Measurements from ENCODE around the gene GAS2L3.
A peak's percentile ranks its signal among the peaks of the same experiment; 100 is the strongest.

The GAS2L3 gene

GRCh38 chr12:100567945-100568344, 5.5 kb upstream of the GAS2L3 start:
- no peak for DNase-seq (ENCODE audit: low read depth in 1 of 2, low spot score in 1 of 2)
- H3K4me3 ChIP-seq (replicated peaks; ENCODE audit: insufficient read depth, low read length): no peak overlapping the region
- no peak overlapping the region for H3K27ac ChIP-seq (replicated peaks)
- H3K27me3 ChIP-seq (ENCODE audit: insufficient read depth, poor library complexity, severe bottlenecking): no peaks in the 10 kb centered on the region
- no peak for TF ChIP-seq POLR2AphosphoS5 (IDR thresholded peaks at IDR 0.05; ENCODE audit: low read depth)
- TF ChIP-seq, protein P1, sequence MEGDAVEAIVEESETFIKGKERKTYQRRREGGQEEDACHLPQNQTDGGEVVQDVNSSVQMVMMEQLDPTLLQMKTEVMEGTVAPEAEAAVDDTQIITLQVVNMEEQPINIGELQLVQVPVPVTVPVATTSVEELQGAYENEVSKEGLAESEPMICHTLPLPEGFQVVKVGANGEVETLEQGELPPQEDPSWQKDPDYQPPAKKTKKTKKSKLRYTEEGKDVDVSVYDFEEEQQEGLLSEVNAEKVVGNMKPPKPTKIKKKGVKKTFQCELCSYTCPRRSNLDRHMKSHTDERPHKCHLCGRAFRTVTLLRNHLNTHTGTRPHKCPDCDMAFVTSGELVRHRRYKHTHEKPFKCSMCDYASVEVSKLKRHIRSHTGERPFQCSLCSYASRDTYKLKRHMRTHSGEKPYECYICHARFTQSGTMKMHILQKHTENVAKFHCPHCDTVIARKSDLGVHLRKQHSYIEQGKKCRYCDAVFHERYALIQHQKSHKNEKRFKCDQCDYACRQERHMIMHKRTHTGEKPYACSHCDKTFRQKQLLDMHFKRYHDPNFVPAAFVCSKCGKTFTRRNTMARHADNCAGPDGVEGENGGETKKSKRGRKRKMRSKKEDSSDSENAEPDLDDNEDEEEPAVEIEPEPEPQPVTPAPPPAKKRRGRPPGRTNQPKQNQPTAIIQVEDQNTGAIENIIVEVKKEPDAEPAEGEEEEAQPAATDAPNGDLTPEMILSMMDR (IDR thresholded peaks at IDR 0.05; ENCODE audit: insufficient read depth, low read length): no peak
- no peak for TF ChIP-seq REST (IDR thresholded peaks at IDR 0.05; ENCODE audit: insufficient replicate concordance, low read depth)
- no peak for TF ChIP-seq GABPA (IDR thresholded peaks at IDR 0.05; ENCODE audit: low read depth)
- no peak for TF ChIP-seq SPI1 (IDR thresholded peaks at IDR 0.05; ENCODE audit: borderline replicate concordance, low read depth)

GRCh38 chr12:100572184-100572583, 1.3 kb upstream of the GAS2L3 start:
- no peak overlapping the region for H3K4me3 ChIP-seq (replicated peaks; ENCODE audit: insufficient read depth, low read length)
- TF ChIP-seq, protein P1 (IDR thresholded peaks at IDR 0.05; ENCODE audit: insufficient read depth, low read length): no peak
- no peak for TF ChIP-seq GABPA (IDR thresholded peaks at IDR 0.05; ENCODE audit: low read depth)
- TF ChIP-seq REST (IDR thresholded peaks at IDR 0.05; ENCODE audit: insufficient replicate concordance, low read depth): no peak
- no peak for TF ChIP-seq POLR2AphosphoS5 (IDR thresholded peaks at IDR 0.05; ENCODE audit: low read depth)
- no peak for TF ChIP-seq SPI1 (IDR thresholded peaks at IDR 0.05; ENCODE audit: borderline replicate concordance, low read depth)
- H3K27me3 ChIP-seq (ENCODE audit: insufficient read depth, poor library complexity, severe bottlenecking): peaks cover 15% of the 10 kb centered on the region
- DNase-seq (ENCODE audit: low read depth in 1 of 2, low spot score in 1 of 2): no peak
- H3K27ac ChIP-seq (replicated peaks): no peak overlapping the region

- Histone ChIP-seq H3K27me3 (ENCODE audit: insufficient read depth, poor library complexity, severe bottlenecking) (peaks cover 15% of the 10 kb centered on the region), H3K4me3 (replicated peaks; ENCODE audit: insufficient read depth, low read length) (peak overlapping the region; percentile 71), H3K27ac (replicated peaks) (no peak overlapping the region)
- DNase-seq (ENCODE audit: low read depth in 1 of 2, low spot score in 1 of 2): no peak
- TF ChIP-seq POLR2AphosphoS5 (IDR thresholded peaks at IDR 0.05; ENCODE audit: low read depth): no peak
- TF ChIP-seq, protein P1 (IDR thresholded peaks at IDR 0.05; ENCODE audit: insufficient read depth, low read length): no peak
- TF ChIP-seq SPI1 (IDR thresholded peaks at IDR 0.05; ENCODE audit: borderline replicate concordance, low read depth): no peak
- no peak for TF ChIP-seq REST (IDR thresholded peaks at IDR 0.05; ENCODE audit: insufficient replicate concordance, low read depth)
- no peak for TF ChIP-seq GABPA (IDR thresholded peaks at IDR 0.05; ENCODE audit: low read depth)
Measured at GRCh38 chr12:100574187-100575074, 947 bp downstream of the GAS2L3 start.
